PC-3 (cell line): ENCODE measurements around the gene C11orf98. TPM values are rescaled to one million over a fixed set of nuclear protein-coding genes. Genes with fewer than 3 reads are reported as not detected.

Source experiments
- ATAC-seq: fragments of 200-7000 bp; cut with Tn5 transposase; 2 replicates; pipeline ENCODE4 v1.9.1; 2020; ENCODE audit warnings: mild to moderate bottlenecking, moderate library complexity
- BruUV-seq: library from RNA; stranded (reverse); fragments of 400-500 nt; replicated peaks from 2 replicates; lab custom pipeline; 2021; lab: Mats Ljungman, UMichigan
- CTCF ChIA-PET: fragments of 300-600 bp; sonication (Branson Sonifier 250); formaldehyde crosslinking; loops from one replicate; lab custom pipeline; 2022; ENCODE audit warnings: antibody characterized with exemption; lab: Charles Lee
- POLR2A ChIA-PET: fragments of 300-600 bp; sonication (Branson Sonifier 250); formaldehyde crosslinking; loops from one replicate; lab custom pipeline; 2022; ENCODE audit warnings: antibody characterized with exemption; ENCODE audit not compliant: unreplicated experiment; lab: Charles Lee
- DNase-seq: peaks from one replicate; pipeline ENCODE4 v3.0.0-alpha.2; 2015
- H2AFZ ChIP-seq: fragments of 300-600 bp; sonication (generic); 2 replicates; pipeline ENCODE4 v1.6.0; 2016; ENCODE audit warnings: antibody characterized with exemption, low read length
- H3F3A ChIP-seq: fragments of 300-600 bp; sonication (generic); one replicate; pipeline ENCODE4 v1.6.0; 2017; ENCODE audit warnings: antibody characterized with exemption, low read length, control low read depth, mild to moderate bottlenecking; ENCODE audit not compliant: unreplicated experiment
- H3K27ac ChIP-seq: fragments of 300-600 bp; sonication (generic); 2 replicates; pipeline ENCODE4 v1.5.1; 2016; ENCODE audit warnings: mild to moderate bottlenecking, low read length
- H3K27me3 ChIP-seq: fragments of 300-600 bp; sonication (generic); 2 replicates; pipeline ENCODE4 v1.6.1; 2016; ENCODE audit warnings: low read length, mixed read lengths
- H3K36me3 ChIP-seq: fragments of 300-600 bp; sonication (generic); 2 replicates; pipeline ENCODE4 v1.6.1; 2016; ENCODE audit warnings: low read depth, mixed run types, low read length, mixed read lengths
- H3K4me1 ChIP-seq: fragments of 300-600 bp; sonication (generic); 2 replicates; pipeline ENCODE4 v1.5.1; 2016; ENCODE audit warnings: low read length; ENCODE audit not compliant: insufficient read depth
- H3K4me2 ChIP-seq: fragments of 300-600 bp; sonication (generic); 2 replicates; pipeline ENCODE4 v1.6.0; 2016; ENCODE audit warnings: low read length
- H3K4me3 ChIP-seq: fragments of 300-600 bp; sonication (generic); 2 replicates; pipeline ENCODE4 v1.5.1; 2016; ENCODE audit warnings: mild to moderate bottlenecking, low read length, mixed read lengths
- H3K79me2 ChIP-seq: fragments of 300-600 bp; sonication (generic); 2 replicates; pipeline ENCODE4 v1.6.1; 2017; ENCODE audit warnings: low read length, mixed read lengths
- H3K9ac ChIP-seq: fragments of 300-600 bp; sonication (generic); 2 replicates; pipeline ENCODE4 v1.6.0; 2016; ENCODE audit warnings: mild to moderate bottlenecking, low read length
- H3K9me2 ChIP-seq: fragments of 300-600 bp; sonication (generic); replicated peaks from 2 replicates; pipeline ENCODE4 v1.6.1; 2016; ENCODE audit warnings: mixed run types, low read length, mixed read lengths
- H3K9me3 ChIP-seq: fragments of 300-600 bp; sonication (generic); 2 replicates; pipeline ENCODE4 v1.6.1; 2016; ENCODE audit warnings: low read length, mixed read lengths
- H4K20me1 ChIP-seq: fragments of 300-600 bp; sonication (generic); 2 replicates; pipeline ENCODE4 v1.6.1; 2016; ENCODE audit warnings: low read length, mixed read lengths
- EZH2 ChIP-seq: fragments of 300-600 bp; sonication (generic); IDR thresholded peaks from one replicate; pipeline ENCODE4 v1.6.1; 2017; ENCODE audit warnings: antibody characterized with exemption, mild to moderate bottlenecking, low read length; ENCODE audit not compliant: unreplicated experiment
- EZH2phosphoT487 ChIP-seq: fragments of 300-600 bp; sonication (generic); IDR thresholded peaks from 2 replicates; pipeline ENCODE4 v1.6.1; 2018; ENCODE audit warnings: mild to moderate bottlenecking, antibody characterized with exemption, low read length, borderline replicate concordance
- intact Hi-C: fragments of 100-400 bp; cut with micrococcal nuclease; formaldehyde crosslinking; loops from 2 replicates; pipeline ENCODE4 v1.9.0; 2023
- total RNA-seq: library from RNA; depleted of rRNA; stranded (reverse); fragments of >200 nt; gene quantifications from 2 replicates; pipeline ENCODE4 v1.2.3, GENCODE V29; 2014
- TF ChIP-seq, protein P1 (sequence below): fragments of 300-600 bp; sonication (generic); conservative IDR thresholded peaks from 2 replicates; pipeline ENCODE4 v1.5.1; 2017; ENCODE audit warnings: antibody characterized with exemption, low read depth, mild to moderate bottlenecking, low read length

Gene C11orf98
- total RNA-seq, 1 experiment from 2014 or later: 302 TPM

DNA sequence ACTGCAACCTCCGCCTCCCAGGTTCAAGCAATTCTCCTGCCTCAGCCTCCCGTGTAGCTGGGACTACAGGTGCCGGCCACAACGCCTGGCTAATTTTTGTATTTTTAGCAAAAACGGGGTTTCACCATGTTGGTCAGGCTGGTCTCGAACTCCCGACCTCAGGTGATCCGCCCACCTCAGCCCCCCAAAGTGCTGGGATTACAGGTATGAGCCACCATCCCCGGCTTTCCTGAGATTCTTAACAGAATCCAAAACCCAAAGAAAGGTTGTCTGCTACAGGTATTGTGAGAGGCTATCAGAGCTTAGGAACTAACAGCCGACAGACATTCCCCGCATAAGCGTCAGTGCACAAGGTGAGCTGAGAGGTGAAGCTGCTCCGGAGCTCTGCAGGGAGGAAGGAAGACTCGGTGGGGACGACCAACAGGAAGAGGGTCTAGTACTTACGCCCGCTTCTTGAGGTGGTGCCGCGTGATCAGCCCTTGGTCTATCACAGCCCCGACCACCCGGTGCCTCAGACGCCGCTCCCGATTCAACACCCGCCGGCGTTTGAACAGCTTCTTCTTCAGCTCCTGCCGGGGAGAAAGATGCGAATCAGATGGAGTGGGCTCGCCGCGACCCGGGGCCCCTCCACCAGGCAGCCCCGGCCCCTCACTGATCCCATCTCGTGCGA is 470 bp downstream of the C11orf98 start:
- peaks cover 14% of the 10 kb centered on the region; the same call in 1 of the 2 replicates for H4K20me1 ChIP-seq
- peak overlapping the region; percentile 93 for H3K4me2 ChIP-seq
- peak overlapping the region; percentile 97 for H2AFZ ChIP-seq
- no peaks in the 10 kb centered on the region for H3K9me2 ChIP-seq
- BruUV-seq: TSS peak; percentile 75
- H3K4me3 ChIP-seq: peak overlapping the region; percentile 98
- DNase-seq (peak; percentile 78), ATAC-seq (peak; percentile 55)
- TF ChIP-seq, protein P1, sequence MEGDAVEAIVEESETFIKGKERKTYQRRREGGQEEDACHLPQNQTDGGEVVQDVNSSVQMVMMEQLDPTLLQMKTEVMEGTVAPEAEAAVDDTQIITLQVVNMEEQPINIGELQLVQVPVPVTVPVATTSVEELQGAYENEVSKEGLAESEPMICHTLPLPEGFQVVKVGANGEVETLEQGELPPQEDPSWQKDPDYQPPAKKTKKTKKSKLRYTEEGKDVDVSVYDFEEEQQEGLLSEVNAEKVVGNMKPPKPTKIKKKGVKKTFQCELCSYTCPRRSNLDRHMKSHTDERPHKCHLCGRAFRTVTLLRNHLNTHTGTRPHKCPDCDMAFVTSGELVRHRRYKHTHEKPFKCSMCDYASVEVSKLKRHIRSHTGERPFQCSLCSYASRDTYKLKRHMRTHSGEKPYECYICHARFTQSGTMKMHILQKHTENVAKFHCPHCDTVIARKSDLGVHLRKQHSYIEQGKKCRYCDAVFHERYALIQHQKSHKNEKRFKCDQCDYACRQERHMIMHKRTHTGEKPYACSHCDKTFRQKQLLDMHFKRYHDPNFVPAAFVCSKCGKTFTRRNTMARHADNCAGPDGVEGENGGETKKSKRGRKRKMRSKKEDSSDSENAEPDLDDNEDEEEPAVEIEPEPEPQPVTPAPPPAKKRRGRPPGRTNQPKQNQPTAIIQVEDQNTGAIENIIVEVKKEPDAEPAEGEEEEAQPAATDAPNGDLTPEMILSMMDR: no peak
- TF ChIP-seq EZH2 (no peak), EZH2phosphoT487 (no peak)
- peaks cover 11% of the 10 kb centered on the region for H3F3A ChIP-seq
- peaks cover 53% of the 10 kb centered on the region for H3K79me2 ChIP-seq
- ChIA-PET POLR2A (interaction anchor here (0.5 to 2.1 kb wide), 17 partner anchors 8 to 1678 kb away, joined by 3 to 22 read pairs (median 5); partner anchors contain the start of genes EEF1G, HNRNPUL2, INTS5 and MTA2), CTCF (interaction anchor here (0.5 to 1.7 kb wide), 4 partner anchors 11 to 53 kb away, joined by 3 to 8 read pairs (median 6); partner anchors contain the start of gene B3GAT3)
- peak overlapping the region; percentile 36 for H3K27ac ChIP-seq
- H3K36me3 ChIP-seq: peaks cover 16% of the 10 kb centered on the region
- peaks cover 20% of the 10 kb centered on the region for H3K4me1 ChIP-seq
- intact Hi-C loops: no loop called here
- peak overlapping the region; percentile 92 for H3K9ac ChIP-seq
- H3K27me3 ChIP-seq: no peaks in the 10 kb centered on the region
- H3K9me3 ChIP-seq: no peaks in the 10 kb centered on the region

GRCh38 chr11:62656796-62657429 is 8.1 kb downstream of the C11orf98 start:
- intact Hi-C loops: no loop called here
- no peaks in the 10 kb centered on the region for H3K9me3 ChIP-seq
- no peak overlapping the region for H3K9ac ChIP-seq
- no peak overlapping the region for H3K4me3 ChIP-seq
- H3K36me3 ChIP-seq: no peaks in the 10 kb centered on the region
- H3K79me2 ChIP-seq: peaks cover 12% of the 10 kb centered on the region
- no peaks in the 10 kb centered on the region for H4K20me1 ChIP-seq
- H3K4me1 ChIP-seq: peaks cover 6% of the 10 kb centered on the region
- CTCF ChIA-PET: no interaction called here
- POLR2A ChIA-PET: interaction anchor here (0.5 to 0.8 kb wide), 2 partner anchors 8 to 143 kb away, joined by 7 to 8 read pairs; partner anchors contain the start of genes C11orf98 and CSKMT
- no peak for TF ChIP-seq EZH2
- no peak for TF ChIP-seq EZH2phosphoT487
- TF ChIP-seq, protein P1: no peak
- no peak for ATAC-seq
- H3K4me2 ChIP-seq: no peak overlapping the region
- no peaks in the 10 kb centered on the region for H3K27me3 ChIP-seq
- H3K9me2 ChIP-seq: no peaks in the 10 kb centered on the region
- no peak overlapping the region for H3K27ac ChIP-seq
- H3F3A ChIP-seq: no peaks in the 10 kb centered on the region
- no peak for DNase-seq
- H2AFZ ChIP-seq: no peak overlapping the region
- BruUV-seq: no TSS peak
